Fibroblast of skin of scalp (primary cell): Measurements from ENCODE around the gene CRY2.
A peak's percentile ranks its signal among the peaks of the same experiment; 100 is the strongest.

Experiments
- DNase-seq: peaks from one replicate; pipeline ENCODE4 v3.0.0-alpha.2; 2013

The CRY2 gene

GRCh38 chr11:45848654-45849081, 1.4 kb downstream of the CRY2 start:
- no peak for DNase-seq

GRCh38 chr11:45850446-45850845, 3.2 kb downstream of the CRY2 start:
- DNase-seq, result peak; percentile 58

DNA sequence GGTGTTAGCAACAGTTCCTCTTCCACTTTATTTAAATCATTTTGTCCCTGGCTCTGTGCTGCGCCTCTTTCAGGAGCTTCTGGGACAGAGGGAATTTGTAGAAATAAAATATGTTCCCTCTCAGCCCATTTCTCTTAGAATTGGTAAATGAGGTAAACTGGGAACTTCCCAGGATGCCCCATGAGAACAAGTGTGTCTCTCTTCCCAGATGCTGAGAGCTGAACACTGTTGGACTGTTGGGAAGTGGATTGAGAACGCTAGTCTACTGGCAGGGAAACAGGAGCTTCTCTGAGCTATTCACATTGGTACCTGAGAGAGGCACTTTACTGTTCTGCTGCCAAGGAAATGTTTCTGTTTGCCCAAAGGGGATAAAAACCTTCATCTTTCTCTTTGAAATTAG, 4.0 kb downstream of the CRY2 start:
- no peak for DNase-seq

DNA sequence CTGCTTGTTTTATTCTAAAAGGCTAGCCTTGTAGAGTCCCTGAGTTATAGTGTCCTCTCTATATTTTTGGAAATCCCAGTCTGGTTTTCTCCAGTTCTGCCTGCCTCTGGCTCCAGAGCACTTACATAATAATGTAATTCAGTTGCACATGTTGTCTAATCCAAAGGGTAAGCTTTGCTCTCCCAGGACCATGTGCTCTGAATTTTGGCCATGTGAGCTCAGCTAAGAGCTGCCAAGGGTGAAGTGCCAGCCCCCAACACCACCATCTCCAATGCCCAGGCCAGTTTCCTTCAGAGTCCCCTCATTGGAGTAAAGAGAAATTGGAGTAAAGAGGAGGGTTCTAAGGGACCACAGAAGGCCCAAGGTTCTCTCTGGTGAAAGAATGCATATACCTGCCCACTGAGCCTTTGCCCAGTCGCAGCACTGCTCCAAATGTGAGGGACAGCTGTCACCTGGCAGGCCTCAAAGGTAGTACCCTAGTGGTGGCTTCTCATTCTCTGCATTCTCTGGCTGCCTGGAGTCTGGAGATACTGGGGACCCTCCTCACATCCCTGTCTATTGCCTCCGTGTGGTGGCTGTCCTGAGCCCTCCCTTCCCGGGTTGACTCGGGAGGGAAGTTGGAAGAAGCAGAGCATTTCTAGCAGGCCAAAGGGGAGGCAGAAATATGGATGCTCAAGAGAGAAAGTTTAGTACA, 4.9 kb downstream of the CRY2 start:
- no peak for DNase-seq

GRCh38 chr11:45852712-45853101, 5.4 kb downstream of the CRY2 start:
- DNase-seq, result no peak

GRCh38 chr11:45853332-45854219, 6.3 kb downstream of the CRY2 start:
- DNase-seq, result no peak

DNA sequence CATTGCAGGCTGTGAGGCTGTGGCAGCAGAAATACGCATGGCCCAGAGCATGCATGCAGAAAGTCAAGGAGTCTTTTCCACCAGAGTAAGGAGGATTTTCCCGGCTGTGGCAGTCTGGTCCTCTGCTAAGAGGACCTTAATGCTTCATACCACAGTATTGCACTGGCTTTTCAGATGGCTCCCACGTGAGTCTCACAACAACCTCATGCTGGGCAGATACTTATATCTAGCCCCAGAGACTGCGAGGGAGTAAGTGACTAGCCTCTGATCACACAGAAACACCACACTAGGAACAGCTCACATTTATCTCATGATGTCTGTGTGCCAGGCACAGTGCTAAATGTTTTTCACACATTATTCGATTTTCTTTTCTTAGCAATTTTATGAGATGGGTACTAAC, 8.0 kb downstream of the CRY2 start:
- peak; percentile 7 for DNase-seq

- peak; percentile 44 for DNase-seq
Measured at GRCh38 chr11:45856044-45856468, 8.8 kb downstream of the CRY2 start.

DNA sequence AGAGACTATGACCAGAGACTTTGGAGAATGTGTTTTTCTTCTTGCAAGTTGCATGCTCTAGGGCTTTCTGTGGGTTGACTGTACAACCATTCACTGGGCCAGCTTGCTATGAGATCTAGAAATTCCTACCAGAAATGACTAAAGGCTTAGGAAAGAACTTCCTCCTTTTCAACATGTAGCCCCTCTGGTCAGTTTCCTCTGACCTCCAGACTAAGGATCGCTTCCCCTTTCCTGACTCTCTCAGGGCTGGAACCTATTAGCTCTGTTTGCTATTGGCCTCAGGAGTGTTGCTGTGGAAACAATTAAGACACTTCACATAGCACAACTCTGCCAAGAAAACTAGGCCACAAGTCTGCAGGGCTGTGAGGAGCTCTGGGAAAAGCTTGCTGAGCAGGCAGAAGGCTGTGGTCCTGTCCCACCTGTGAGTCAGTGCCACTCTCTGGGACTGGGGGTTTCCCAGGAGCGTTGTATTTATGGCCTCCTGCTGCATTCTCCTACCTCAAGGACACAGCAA, 10.7 kb downstream of the CRY2 start:
- DNase-seq, result peak; percentile 89

GRCh38 chr11:45858751-45859398, 11.6 kb downstream of the CRY2 start:
- no peak for DNase-seq

- peak; percentile 99 for DNase-seq
Measured at GRCh38 chr11:45859661-45860140, 12.4 kb downstream of the CRY2 start.

DNA sequence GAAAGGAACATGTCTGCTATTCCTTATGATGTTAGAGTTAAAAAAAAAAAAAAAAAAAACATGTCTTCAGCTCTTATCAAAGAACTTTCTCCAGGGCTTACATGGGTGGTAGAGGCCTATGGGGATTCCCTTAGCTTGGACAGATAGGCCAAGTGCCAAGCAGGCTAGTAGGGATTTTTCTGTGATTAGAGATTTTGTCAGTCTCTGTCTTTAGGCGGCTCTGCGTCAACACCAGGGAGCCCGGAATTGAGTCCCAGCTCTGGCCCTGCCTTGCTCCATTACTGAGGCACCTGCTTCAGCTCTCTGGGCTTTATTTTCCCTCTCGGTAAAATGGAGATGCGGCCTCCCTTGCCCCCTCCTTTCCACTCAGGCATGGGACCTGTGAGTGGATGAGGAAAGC, 13.1 kb downstream of the CRY2 start:
- no peak for DNase-seq

- DNase-seq, result no peak
Measured at GRCh38 chr11:45860764-45861510, 13.7 kb downstream of the CRY2 start.

DNA sequence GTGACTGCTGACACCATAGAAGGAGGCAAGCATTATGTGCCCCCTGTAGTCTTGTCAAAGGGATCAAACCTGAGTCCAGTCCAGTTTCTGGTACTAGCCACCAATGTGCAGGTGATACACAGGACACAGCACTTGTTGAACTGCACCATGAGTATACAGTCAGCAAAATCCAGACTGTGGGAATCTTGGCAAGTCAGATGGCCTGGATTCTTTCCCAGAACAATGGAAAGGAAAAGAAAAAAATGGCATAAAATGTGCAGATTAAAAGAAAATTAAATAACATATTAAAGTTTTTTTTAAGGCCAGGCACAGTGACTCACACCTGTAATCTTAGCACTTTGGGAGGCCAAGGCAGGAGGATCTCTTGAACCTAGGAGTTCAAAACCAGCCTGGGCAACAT, 16.8 kb downstream of the CRY2 start:
- no peak for DNase-seq

GRCh38 chr11:45869551-45869950, 22.3 kb downstream of the CRY2 start:
- no peak for DNase-seq

- no peak for DNase-seq
Measured at GRCh38 chr11:45870706-45871105, 23.4 kb downstream of the CRY2 start.

DNA sequence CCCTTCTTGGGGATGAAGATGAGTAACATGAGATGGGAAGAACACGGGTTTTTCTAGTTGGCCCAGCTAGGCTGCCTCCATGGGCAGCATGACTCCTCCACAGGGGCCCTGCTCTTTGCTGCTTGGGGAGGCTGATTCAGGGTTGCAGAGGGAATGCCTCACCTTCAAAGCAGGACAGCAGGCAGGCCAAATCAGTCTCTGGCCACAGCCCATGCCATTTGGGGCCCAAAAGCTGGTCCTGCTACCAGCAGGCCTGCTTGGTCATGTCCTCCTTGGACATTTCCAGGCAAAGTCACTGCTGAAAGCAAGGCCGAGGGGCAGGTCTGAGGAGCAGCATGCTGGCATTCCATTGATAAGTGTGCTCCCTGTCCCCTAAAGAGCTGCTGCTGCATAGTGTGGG, 24.4 kb downstream of the CRY2 start:
- DNase-seq, result no peak

- DNase-seq, result peak; percentile 88
Measured at GRCh38 chr11:45872651-45873356, 25.5 kb downstream of the CRY2 start.

- no peak for DNase-seq
Measured at GRCh38 chr11:45876401-45876800, 29.1 kb downstream of the CRY2 start.

DNA sequence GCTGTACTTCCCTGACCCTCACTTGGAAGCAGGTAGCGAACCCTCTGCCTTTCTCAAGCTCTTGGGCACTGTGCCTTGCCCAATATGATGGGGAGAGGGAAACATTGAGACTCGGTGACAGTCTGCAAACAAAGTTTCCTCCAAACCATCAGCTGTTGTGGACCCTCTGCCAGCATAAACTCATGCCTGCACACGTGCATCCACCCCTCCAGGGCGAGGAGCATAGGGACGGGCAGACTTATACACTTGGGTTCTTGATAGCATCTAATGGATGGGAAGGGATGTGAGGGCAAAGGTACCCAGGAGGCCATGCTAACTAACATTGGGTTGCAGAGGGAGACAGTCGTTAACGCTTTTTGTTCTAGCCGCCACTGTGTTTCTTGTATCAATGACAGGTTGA, 29.9 kb downstream of the CRY2 start:
- no peak for DNase-seq

DNA sequence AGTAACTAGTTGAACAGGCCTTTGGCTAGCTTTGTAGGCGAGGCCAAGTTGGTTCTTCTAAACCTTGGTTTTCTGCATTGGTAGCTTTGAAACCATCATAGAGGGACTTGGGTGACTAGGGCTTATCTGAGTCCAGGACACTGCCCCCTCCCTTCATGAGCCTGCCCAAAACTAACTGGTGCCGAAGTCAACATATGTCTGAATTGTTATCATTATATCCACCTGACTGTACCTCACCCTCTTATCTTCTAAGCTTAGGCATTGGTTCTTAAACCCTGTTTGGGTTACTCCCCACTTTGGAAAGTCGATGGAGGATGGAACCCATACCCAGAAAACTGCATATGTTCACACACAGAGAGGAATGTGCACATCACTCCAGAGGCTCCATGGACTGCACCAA, 30.6 kb downstream of the CRY2 start:
- no peak for DNase-seq
